NCI-H460 (cell line): ENCODE data around the gene SEC24A. TPM values are rescaled to one million over a fixed set of nuclear protein-coding genes. Genes with fewer than 3 reads are reported as not detected.
"Not testable (repeated sequence)": the region's sequence is repeated elsewhere in the genome, so short reads cannot be mapped to it uniquely, and the experiment has no call there.

Source experiments
- DNase-seq: peaks from one replicate; pipeline ENCODE4 v3.0.0-alpha.2; 2016; ENCODE audit warnings: low read depth; ENCODE audit errors: extremely low read depth
- small RNA-seq, 2 experiments: library from RNA; depleted of rRNA; stranded (forward); fragments of <200 nt; gene quantifications; one replicate each; pipeline ENCODE3, GENCODE V24; 2014
- total RNA-seq: library from RNA; depleted of rRNA; stranded (reverse); fragments of >200 nt; shearing (Covaris generic); gene quantifications from 2 replicates; pipeline ENCODE4 v1.2.3, GENCODE V29; 2014; rRNA removed

The SEC24A gene
- total RNA-seq, 1 experiment from 2014 or later: 17.3 TPM

DNA sequence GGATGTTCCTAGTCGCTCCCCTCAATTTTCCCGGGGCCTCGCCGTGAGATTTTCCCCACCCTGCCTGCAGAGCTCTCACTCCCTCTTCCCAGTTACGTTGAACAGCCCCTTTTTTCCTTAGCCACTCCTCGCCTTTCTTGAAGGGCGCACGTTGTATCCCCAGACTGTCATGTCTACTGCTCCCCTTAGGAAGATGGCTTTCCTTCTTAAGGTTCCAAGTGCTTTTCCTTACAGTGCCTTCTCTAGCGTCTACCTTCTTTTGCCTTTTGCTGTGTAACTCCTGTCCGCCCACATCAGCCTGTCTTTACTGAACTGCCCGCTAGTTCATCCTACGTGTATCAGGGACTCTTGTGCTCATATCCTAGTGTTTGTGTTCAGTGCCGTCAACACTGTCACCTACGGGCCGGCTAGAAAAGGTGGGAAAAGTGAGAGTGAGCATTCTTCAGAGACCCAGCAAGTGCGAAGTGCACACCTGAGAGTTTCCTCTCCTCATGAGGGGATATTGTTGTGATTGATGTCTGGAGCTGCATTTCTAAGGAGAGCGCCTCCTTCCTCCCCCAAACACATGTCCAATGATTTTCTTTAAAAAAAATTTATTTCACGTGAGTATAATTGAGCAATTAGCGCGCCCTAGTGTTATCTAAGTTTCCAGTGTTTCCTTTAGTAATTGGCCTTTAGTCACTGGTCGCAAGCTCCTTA lies 90.5 kb downstream of the SEC24A start:
- peak; percentile 11 for DNase-seq

DNA sequence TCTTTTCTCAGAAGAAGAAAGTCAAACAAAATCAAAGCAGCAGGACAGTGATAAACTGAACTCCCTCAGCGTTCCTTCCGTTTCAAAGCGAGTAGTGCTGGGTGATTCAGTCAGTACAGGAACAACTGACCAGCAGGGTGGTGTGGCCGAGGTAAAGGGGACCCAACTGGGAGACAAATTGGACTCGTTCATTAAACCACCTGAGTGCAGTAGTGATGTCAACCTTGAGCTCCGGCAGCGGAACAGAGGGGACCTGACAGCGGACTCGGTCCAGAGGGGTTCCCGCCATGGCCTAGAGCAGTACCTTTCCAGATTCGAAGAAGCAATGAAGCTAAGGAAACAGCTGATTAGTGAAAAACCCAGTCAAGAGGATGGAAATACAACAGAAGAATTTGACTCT lies 92.5 kb downstream of the SEC24A start:
- DNase-seq: no peak

DNA sequence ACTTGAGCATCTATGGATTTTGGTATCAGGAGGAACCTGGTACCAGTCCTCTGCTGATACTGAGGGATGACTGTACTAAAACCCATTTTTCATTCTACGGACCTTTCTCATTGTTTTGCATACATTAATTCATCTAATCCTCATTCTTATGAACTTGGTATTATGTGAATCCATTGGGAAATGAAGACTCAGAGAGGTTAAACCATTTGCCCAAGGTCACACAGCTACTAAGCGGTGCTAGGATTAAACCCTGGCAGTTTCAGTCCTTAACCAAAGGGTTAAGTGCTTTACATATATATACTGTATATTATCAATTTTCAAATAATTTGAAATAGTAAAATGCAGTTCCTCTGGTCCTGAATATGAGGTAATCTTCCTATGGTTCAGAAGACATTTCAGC lies 93.5 kb downstream of the SEC24A start:
- no peak for DNase-seq

DNA sequence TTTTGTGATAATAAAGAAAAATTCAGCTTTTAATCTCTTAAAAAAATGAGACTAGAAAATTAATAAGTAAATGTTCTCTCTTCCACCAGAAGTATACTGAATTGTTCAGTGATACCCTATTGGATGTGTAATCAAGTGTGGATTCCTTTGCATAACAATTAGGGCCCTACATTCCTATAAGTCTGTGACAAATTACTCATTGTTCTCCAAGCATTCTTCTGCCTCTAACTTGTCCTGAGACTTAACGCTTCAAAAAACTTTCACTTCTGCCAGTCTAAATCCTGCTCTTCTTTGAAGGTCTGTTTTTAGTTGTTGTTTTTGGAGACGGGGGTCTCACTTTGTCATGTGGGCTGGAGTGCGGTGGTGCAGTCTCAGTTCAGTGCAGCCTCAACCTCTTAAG lies 100.8 kb downstream of the SEC24A start:
- DNase-seq: no peak

DNA sequence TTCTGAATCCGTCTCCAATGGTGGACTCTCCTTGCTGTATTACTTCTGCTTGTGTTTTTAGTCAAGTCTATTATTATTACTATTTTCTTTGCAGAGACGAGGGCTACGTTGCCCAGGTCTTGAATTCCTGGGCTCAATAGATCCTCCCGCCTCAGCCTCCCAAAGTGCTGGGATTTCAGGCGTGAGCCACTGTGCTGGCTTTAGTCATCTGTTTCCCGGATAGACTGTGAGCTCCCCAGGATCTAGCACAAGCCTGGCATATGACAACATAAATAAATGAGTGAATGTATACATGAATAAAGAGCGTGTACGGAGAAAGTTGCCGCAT lies 109.6 kb downstream of the SEC24A start:
- DNase-seq: no peak

DNA sequence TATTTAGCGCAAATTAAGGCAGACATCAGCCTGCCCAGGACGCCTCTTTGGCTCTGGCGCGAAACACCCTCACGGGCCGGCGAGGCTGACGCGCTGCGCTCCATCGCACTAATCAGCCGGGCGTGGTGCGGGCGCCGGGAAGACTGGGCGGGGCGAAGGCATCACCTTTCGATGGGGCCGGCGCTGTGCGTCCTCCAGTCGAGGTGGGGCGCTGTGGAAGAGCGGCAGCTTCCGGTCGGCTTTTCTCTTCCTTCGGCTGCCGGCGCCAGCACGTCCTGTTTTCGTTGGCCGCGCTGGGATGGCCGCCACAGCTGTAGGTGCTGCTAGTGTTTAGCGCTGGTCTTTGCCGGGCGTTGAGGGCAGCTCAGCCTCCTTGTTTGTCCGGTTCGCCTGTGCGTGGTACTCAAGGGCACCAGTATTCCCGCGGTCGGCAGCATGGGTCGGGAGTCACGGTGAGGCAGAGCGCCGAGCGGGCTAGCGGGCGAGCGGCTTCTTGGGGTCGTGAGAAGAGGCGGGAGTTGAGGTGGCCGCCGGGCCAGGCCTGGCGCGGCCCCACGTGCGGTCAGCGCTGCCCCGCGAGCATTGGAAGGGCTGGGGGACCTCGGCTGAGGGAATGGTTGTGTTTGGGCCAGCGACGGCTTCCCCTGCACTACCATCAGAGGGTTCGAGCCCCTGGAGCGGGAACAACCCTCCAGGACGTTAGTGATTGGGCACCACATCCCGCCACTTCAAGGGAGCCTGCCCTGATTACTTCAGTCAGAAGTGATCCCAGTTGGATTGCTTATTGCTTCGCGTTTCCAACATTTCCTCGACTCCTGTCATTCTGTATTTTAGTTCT lies 110.1 kb downstream of the SEC24A start, which contains the start of gene DDX46:
Gene DDX46, plus strand, starts transcription at position 276 of the 838 bp plus-strand sequence. Its CDS starts 160 bp downstream, at position 436.
- peak; percentile 92 for DNase-seq

DNA sequence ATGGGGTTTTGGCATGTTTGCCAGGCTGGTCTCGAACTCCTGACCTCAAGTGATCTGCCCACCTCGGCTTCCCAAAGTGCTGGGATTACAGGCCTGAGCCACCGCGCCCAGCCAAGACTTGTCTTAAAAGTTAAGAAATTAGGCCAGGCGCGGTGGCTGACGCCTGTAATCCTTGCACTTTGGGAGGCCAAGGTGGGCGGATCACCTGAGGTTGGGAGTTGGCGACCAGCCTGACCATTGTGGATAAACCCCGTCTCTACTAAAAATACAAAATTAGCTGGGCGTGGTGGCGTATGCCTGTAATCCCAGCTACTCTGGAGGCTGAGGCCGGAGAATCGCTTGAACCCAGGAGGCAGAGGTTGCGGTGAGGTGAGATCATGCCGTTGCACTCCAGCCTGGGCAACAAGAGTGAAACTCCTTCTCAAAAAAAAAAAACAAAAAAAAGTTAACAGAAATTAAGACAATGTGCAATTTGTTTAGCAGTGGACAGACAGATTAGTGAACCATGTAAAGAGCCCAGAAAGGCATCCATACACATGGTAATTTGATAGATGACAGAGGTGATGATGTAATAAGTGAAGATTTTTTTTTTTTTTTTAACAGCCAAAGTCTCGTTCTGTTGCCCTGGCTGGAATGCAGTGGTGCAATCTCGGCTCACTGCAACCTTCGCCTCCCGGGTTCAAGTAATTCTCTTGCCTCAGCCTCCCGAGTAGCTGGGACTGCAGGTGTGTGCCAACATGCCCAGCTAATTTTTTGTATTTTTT lies 119.1 kb downstream of the SEC24A start:
- not testable (repeated sequence) for DNase-seq

DNA sequence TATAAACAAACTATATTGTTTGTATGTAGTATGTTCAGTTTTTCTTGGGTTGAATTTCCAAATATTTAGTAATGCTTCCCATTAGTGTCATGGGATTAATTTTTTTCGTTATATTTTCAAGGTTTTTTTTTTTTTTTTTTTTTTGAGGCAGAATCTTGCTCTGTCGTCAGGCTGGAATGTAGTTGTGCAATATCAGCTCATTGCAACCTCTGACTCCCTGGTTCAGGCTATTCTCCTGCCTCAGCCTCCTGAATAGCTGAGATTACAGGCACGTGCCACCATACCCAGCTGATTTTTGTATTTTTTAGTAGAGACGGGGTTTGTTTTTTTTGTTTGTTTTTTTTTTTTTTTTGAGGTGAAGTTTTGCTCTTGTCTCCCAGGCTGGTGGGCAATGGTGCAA lies 120.6 kb downstream of the SEC24A start:
- no peak for DNase-seq

DNA sequence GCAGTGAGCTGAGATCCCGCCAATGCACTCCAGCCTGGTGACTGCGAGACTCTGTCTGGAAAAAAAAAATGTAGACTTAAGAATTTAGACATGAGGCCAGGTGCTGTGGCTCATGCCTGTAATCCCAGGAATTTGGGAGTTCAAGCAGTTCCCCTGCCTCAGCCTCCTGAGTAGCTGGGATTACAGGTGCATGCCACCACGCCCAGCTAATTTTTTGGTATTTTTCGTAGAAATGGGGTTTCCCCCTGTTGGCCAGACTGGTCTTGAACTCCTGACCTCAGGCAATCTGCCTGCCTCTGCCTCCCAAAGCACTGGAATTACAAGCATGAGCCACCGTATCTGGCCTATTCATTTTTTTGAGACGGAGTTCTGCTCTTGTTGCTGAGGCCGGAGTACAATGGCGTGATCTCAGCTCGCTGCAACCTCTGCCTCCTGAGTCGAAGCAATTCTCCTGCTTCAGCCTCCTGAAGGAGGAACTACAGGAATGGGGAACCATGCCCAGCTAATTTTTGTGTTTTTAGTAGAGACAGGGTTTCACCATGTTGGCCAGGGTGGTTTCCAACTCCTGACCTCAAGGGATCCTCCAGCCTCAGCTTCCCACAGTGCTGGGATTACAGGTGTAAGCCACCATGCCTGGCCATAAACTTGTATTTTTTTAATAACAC lies 124.0 kb downstream of the SEC24A start:
- DNase-seq: no peak

DNA sequence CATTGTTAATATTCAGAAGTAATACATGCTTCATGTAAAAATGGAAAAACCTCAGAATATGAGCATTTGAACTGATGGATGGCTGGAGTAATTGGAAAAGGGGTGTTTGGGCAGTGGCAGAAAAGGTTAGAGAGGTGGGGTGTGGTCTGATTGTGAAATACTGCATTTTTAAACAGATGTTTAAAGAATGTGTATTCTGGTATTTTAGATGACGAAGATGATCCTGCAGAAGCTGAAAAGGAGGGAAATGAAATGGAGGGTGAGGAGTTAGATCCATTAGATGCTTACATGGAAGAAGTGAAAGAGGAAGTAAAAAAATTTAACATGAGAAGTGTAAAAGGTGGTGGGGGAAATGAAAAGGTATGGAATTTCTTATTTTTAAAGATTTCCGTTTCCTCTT lies 128.8 kb downstream of the SEC24A start:
- DNase-seq: no peak

Small RNA genes within 50 kb of the gene (small RNA-seq; reads per million reads assigned to genes)
- gene RNU6-1164P: 0 reads per million in 2 experiments
- gene RNU6-1311P: 0 reads per million in 2 experiments
- gene RNU6-757P: 0 to 0.02 reads per million in 2 experiments

Other genes starting within 250 kb of the SEC24A start
- gene CDKN2AIPNL, start 236.9 kb upstream of the SEC24A start, total RNA-seq: 50.2 and 54.7 TPM in 2 replicates
- gene JADE2, start 123.1 kb upstream of the SEC24A start, total RNA-seq: 7.9 and 8.9 TPM in 2 replicates
- gene SAR1B, start 16.0 kb upstream of the SEC24A start, total RNA-seq: 64.0 and 84.4 TPM in 2 replicates
- 33.8 and 39.0 TPM in 2 replicates for gene CAMLG, start 89.8 kb downstream of the SEC24A start, total RNA-seq
- 34.6 and 35.8 TPM in 2 replicates for gene DDX46, start 110.0 kb downstream of the SEC24A start, total RNA-seq
- gene C5orf24, start 197.2 kb downstream of the SEC24A start, total RNA-seq: 49.8 and 58.1 TPM in 2 replicates
- gene TXNDC15, start 225.6 kb downstream of the SEC24A start, total RNA-seq: 86.7 and 104 TPM in 2 replicates